H7 (cell line): Measurements from ENCODE around the gene MYBBP1A. TPM values are rescaled to one million over a fixed set of nuclear protein-coding genes. Genes with fewer than 3 reads are reported as not detected.

Experiments
- DNase-seq: peaks from one replicate; pipeline ENCODE4 v3.0.0; 2012
- H3K27me3 ChIP-seq: 2 replicates; pipeline ENCODE4 v1.6.0; 2011; ENCODE audit warnings: mild to moderate bottlenecking, low read length; ENCODE audit not compliant: control insufficient read depth, insufficient read depth
- H3K36me3 ChIP-seq: replicated peaks from 2 replicates; pipeline ENCODE4 v1.5.1; 2011; ENCODE audit warnings: low read length; ENCODE audit not compliant: control insufficient read depth, insufficient read depth
- H3K4me3 ChIP-seq: 2 replicates; pipeline ENCODE4 v1.5.1; 2011; ENCODE audit warnings: low read depth, mild to moderate bottlenecking, control low read depth, low read length, moderate library complexity; ENCODE audit not compliant: insufficient read depth
- total RNA-seq: library from RNA; depleted of rRNA; stranded (reverse); fragments of >200 nt; shearing (Covaris generic); gene quantifications from 2 replicates; pipeline ENCODE4 v1.2.3, GENCODE V29; 2014; rRNA removed

Gene MYBBP1A
- total RNA-seq, 1 experiment from 2014 or later: 149 TPM

DNA sequence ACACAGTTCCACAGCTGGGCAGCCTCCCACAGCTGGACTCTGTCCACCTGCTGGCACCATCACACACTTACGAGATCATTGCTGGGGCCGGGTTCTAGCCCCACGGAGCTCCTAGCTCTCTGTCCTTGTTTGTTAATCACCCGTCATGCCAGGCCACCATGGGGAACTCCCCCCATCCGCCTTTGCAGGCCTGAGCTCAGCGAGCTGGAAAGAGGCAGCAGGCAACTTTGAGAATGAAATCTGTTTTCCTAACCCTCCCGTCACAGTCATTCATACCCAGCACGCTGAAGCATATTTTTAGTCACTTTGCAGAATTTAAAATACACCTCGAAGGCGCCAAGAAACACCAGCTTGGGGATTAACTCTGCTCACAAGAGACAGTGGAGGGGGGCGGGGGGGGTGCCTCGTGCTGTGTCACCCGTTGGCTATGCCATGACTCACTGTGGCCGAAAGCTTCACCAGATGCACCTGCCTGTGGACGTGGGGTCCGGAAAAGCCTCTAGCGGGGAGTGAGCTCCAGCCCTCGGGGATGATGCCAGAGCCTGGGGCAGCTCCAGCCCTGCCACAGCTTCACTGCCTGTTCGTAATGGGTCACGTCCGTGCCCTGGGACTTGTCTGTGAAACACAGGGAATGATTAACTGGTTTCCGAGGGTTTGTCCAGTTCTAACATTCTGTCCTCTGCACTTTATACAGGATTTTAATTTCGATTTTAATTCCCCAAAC lies 57.9 kb downstream of the MYBBP1A start:
- Histone ChIP-seq H3K36me3 (no peaks in the 10 kb centered on the region), H3K27me3 (peaks cover 45% of the 10 kb centered on the region), H3K4me3 (no peak overlapping the region)
- no peak for DNase-seq

DNA sequence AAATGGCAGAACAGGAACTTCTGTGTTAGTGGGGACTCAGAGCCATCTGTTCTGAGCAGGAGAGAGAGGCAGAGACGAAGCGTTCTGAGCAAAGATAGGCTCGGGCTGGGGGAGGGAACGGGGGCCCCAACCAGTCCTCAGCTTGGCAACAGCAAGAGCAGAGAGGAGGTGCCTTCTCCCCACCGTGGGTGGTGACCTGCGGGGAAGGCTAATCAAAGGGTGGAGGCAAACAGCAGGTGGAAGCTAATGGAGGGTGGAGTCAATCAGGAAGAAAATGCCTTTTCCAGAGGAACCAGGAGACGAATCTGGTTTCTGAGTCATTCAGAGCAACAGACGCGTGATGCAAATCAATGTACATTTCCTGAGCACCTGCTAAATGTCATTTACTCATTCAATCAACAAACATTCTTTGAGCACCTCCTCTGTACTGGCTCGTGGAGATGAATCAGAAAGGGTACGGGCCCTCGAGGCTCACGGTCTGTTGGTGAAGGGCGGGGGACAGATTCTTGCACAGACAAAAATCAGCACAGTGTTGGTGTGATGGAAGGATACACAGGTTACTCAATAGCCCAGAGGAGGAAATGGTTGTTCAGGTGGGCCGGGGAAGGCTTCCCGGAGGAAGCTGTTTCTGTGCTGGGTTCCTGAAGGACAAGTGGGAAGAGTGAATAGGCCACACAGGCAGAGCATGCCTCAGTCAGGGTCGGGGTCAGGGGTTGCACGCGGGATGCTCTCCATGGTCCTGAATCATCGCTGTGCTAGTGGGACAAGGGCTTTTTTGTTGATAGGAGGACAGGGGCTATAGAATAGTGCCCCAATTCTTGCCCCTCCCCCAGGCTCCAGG lies 62.2 kb downstream of the MYBBP1A start:
- Histone ChIP-seq H3K4me3 (no peak overlapping the region), H3K27me3 (peaks cover 14% of the 10 kb centered on the region), H3K36me3 (no peaks in the 10 kb centered on the region)
- DNase-seq: peak; percentile 95

DNA sequence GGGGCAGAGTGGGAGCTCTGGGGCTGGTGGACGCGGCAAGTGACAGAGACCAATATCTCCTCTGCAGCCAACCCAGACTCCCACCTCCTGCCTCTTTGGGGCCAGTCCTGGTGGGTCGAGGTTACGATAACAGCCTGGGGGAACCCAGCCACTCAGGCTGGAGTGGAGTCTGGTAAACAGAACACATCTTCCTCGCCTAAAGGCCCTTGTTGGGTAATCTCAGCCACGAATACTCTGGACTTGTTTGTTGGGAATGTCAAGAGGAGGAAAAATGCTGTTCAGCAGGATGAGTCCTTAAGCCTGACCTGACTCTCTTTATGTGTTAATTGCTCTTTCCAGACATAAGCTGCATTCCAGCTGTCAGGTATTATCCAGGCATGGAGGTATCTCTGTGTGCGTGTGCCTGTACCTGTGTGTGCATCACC lies 64.5 kb downstream of the MYBBP1A start:
- H3K4me3 ChIP-seq: no peak overlapping the region
- H3K27me3 ChIP-seq: no peaks in the 10 kb centered on the region; the same call in 1 of the 2 replicates
- no peaks in the 10 kb centered on the region for H3K36me3 ChIP-seq
- no peak for DNase-seq

GRCh38 chr17:4490109-4490591 lies 65.0 kb downstream of the MYBBP1A start:
- no peak overlapping the region for H3K4me3 ChIP-seq
- no peaks in the 10 kb centered on the region for H3K36me3 ChIP-seq
- H3K27me3 ChIP-seq: no peaks in the 10 kb centered on the region; the same call in 1 of the 2 replicates
- no peak for DNase-seq

DNA sequence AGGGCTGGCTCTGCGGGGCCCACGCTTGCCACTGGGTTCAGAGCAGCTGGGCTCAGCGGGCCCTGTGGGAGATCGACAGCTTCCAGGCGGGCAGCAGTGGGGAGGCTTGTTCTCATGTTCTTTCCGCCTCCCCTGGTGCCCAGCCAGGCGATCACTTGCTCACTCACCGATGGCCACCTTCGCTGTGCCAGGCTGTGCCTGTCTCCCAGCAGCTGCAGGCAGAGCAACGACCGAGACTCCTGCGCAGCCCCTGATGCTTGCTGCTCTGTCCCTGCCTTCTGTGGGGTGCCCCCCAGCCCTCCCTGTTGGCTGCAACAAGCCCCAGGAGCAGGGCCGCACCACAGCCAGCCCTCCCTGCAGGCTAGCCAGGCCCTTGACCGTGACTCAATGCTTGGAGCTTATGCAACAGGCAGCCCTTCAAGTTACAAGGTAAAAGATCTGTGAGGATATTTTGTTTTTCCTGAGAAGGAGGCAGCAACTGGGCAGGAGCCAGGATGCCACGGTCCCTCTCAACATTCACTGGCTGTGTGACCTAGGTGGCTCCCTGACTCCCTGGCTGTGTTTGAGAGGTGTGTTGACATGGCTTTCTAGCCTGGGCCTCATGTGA lies 66.1 kb downstream of the MYBBP1A start:
- Histone ChIP-seq H3K27me3 (no peaks in the 10 kb centered on the region; the same call in 1 of the 2 replicates), H3K36me3 (no peaks in the 10 kb centered on the region), H3K4me3 (no peak overlapping the region)
- no peak for DNase-seq

Other genes with a start within 250 kb of the MYBBP1A start
- gene UBE2G1, start 188.7 kb downstream of the MYBBP1A start, total RNA-seq: 99.9 and 127 TPM in 2 replicates
- 0.52 TPM in 1 of 2 replicates, not detected in the other for gene SPNS3, start 121.4 kb downstream of the MYBBP1A start, total RNA-seq
- gene SPNS2, start 56.5 kb downstream of the MYBBP1A start, total RNA-seq: 1.8 and 2.1 TPM in 2 replicates
- gene GGT6, start 5.2 kb upstream of the MYBBP1A start, total RNA-seq: not detected in 2 replicates
- gene SMTNL2, start 29.1 kb upstream of the MYBBP1A start, total RNA-seq: 1.4 and 1.9 TPM in 2 replicates
- gene ALOX15, start 86.3 kb upstream of the MYBBP1A start, total RNA-seq: 0.10 and 0.11 TPM in 2 replicates
- 73.8 and 77.2 TPM in 2 replicates for gene PELP1, start 148.8 kb upstream of the MYBBP1A start, total RNA-seq
- gene ARRB2, start 155.2 kb upstream of the MYBBP1A start, total RNA-seq: 28.5 and 40.2 TPM in 2 replicates
- gene MED11, start 176.0 kb upstream of the MYBBP1A start, total RNA-seq: 24.8 and 27.9 TPM in 2 replicates
- gene ZMYND15, start 184.4 kb upstream of the MYBBP1A start, total RNA-seq: 0.17 TPM in 1 of 2 replicates, not detected in the other
- 0.42 and 2.0 TPM in 2 replicates for gene CXCL16, start 184.5 kb upstream of the MYBBP1A start, total RNA-seq
- not detected in 2 replicates for gene TM4SF5, start 216.5 kb upstream of the MYBBP1A start, total RNA-seq
- not detected in 2 replicates for gene VMO1, start 231.0 kb upstream of the MYBBP1A start, total RNA-seq
- gene GLTPD2, start 233.6 kb upstream of the MYBBP1A start, total RNA-seq: not detected in 2 replicates
- 348 and 395 TPM in 2 replicates for gene PSMB6, start 240.8 kb upstream of the MYBBP1A start, total RNA-seq